SHP77 treated with DMSO at 0.1 percent for 48 hours (cell line): ENCODE data around the gene MYLK4.
"Not testable (repeated sequence)": the region's sequence is repeated elsewhere in the genome, so short reads cannot be mapped to it uniquely, and the experiment has no call there.

ENCODE experiments used
- DNase-seq: peaks from one replicate; lab custom pipeline; 2025; lab: John Stamatoyannopoulos, UW

Gene MYLK4

GRCh38 chr6:2777249-2777648, 26.5 kb upstream of the MYLK4 start:
- no peak for DNase-seq

DNA sequence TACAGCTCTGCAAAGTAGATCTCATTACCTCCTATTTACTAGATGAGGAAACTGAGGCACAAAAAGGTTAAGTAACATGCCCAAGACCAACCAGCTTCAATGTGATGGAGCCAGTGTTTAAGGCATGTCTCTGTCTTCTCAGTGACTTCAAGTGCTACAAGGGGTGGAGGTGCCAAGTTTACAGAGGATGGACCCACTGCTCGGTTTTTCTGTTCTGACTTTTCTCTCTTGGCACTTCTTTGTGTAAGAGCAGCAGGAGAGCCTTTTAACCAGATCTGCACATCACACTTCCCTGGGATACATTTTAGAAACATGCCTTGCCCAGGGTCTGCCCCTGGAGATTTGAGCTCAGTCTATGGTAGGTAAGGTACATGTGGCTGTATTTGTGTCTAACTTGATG, 24.3 kb upstream of the MYLK4 start:
- no peak for DNase-seq

- no peak for DNase-seq
Observed at GRCh38 chr6:2773449-2773848, 22.7 kb upstream of the MYLK4 start.

- no peak for DNase-seq
Observed at GRCh38 chr6:2772840-2773239, 22.1 kb upstream of the MYLK4 start.

DNA sequence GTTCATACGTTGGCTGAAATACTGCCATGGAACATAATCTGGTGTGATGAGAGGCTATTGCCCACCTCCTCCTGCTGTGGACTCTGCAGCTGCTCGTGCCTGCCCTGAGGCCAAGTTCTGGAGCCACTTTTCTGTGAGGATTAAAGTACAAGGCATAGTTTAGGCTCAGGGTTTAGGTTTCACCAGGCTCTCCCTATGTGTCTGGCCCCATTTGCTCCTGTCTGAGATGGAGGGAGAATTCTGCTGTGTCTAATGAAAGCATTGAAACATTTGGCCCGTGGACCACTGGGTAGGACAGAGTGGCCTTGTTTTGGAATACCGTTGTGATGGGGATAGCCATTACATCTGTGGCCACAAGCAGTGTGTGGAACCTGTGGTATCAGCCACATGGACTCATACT, 20.4 kb upstream of the MYLK4 start:
- no peak for DNase-seq

DNA sequence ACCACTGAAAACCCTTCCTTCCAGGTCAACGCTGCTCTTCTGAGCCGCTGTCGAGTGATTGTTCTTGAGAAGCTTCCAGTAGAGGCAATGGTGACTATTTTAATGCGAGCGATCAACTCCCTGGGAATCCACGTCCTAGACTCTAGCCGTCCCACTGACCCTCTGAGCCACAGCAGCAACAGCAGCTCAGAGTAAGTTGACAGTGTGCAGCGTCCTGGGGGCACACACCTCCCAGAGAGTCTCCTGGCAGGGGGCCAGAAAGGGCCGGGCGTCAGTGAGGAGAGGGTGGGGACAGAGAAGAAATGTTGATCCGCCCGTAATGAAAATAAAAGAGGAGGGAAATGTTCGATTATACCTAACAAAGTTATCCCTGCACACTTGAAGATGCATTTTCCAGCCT, 19.4 kb upstream of the MYLK4 start:
- DNase-seq, result no peak

- no peak for DNase-seq
Observed at GRCh38 chr6:2768696-2769095, 18.0 kb upstream of the MYLK4 start.

DNA sequence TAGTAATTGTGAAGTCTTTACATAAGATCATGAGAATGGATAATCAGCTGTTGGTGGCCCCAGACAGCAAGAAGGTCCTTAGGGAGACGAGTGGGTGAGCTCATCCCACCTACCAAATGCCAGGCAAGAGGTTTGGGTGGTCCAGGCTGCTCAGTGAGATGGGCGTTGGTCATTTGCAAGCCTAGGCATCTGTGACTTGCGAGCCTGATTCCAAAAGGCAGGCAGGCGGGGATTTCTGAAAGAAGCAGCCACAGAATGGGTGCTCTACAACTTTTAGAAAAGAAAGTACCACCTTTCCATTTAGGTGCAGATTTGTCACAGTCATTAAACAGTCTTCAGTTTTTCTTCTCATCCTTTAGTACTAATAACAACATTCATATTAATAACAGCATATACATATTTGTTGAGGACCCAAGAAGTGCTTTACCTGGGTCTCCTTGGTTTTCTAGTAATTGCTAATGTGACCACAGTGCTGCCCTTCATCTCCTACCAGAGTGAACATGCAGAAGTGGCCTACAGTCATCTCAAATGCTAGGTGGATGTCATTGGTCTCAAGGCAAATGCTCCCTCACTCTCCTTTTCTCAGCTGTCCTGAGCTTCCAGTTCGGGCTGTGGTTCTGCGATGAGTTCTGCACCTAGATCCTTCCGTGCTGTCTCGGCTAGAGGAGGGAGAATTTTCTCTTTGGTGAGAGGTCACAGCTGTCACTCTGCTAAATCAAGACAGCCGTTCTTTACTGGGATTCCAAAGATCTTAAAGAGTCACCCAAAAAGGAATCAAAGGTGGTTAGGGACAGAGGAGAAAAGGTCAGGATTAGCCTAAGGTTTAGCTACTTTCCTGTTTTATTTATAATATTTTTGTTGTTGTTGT, 17.2 kb upstream of the MYLK4 start:
- DNase-seq, result no peak

DNA sequence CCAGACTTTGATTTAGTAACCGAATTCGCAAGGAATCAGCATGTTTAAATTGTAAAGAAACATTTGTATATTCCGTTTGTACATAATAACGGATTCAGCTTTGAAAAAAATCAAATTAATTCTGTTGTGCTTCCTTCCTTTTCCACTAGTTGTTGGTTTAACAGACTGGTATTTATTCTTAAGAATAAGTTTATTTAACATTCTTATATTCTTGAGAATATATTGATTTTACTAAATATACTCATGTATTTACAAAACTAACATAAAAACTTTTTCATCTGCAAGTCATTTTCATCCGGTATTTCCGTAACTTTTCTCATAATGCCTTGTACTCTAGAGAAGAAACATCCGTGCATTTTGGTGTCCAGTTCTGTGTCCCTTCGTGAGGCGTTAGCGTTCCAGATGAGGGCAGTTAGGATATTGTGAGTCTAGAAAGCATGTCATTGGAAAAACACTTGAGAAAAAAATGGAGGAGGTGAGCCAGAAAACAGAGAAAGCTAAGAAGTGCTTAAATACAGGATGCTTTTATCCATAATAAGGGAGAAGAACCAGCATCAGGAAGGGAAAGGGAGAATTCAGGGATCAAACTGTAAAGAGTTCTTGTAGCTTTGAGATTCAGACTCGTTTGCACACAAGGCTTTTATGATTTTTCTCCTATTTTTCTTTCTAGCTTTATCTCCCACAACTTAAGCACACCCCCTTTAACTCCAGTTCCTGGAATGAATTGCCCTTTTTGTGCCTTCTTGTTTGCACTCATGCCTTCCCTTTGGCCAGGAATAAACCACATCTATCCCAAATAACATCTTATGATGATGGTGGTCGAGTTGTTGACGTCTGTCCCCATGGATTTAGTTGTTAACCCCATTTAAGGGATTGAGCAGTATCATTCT, 16.3 kb upstream of the MYLK4 start:
- DNase-seq, result no peak

- no peak for DNase-seq
Observed at GRCh38 chr6:2765896-2766766, 15.4 kb upstream of the MYLK4 start.

GRCh38 chr6:2765166-2765895, 14.6 kb upstream of the MYLK4 start, which contains the start of gene WRNIP1:
Gene WRNIP1, plus strand, starts transcription at chr6:2765393. Its CDS starts 230 bp downstream, at chr6:2765623.
- DNase-seq, result peak; percentile 97

- DNase-seq, result peak; percentile 31
Observed at GRCh38 chr6:2764610-2765165, 14.0 kb upstream of the MYLK4 start.

- DNase-seq, result peak; percentile 16
Observed at GRCh38 chr6:2763876-2764540, 13.3 kb upstream of the MYLK4 start.

GRCh38 chr6:2763345-2763841, 12.7 kb upstream of the MYLK4 start:
- DNase-seq, result no peak

DNA sequence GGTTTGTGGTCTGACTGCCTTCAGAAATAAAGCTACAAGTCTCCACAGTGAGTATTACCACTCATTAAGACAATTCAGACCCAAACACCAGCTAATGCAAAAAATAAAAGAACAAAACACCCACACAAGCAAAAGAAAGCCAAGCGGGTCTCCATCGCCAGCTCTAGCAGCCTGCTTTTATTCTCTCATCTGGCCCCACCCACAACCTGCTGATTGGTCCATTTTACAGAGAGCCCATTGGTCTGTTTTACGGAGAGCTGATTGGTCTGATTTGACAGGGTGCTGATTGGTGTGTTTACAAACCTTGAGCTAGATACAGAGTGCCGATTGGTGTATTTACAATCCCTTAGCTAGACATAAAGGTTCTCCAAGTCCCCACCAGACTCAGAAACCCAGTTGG, 12.1 kb upstream of the MYLK4 start:
- not testable (repeated sequence) for DNase-seq

DNA sequence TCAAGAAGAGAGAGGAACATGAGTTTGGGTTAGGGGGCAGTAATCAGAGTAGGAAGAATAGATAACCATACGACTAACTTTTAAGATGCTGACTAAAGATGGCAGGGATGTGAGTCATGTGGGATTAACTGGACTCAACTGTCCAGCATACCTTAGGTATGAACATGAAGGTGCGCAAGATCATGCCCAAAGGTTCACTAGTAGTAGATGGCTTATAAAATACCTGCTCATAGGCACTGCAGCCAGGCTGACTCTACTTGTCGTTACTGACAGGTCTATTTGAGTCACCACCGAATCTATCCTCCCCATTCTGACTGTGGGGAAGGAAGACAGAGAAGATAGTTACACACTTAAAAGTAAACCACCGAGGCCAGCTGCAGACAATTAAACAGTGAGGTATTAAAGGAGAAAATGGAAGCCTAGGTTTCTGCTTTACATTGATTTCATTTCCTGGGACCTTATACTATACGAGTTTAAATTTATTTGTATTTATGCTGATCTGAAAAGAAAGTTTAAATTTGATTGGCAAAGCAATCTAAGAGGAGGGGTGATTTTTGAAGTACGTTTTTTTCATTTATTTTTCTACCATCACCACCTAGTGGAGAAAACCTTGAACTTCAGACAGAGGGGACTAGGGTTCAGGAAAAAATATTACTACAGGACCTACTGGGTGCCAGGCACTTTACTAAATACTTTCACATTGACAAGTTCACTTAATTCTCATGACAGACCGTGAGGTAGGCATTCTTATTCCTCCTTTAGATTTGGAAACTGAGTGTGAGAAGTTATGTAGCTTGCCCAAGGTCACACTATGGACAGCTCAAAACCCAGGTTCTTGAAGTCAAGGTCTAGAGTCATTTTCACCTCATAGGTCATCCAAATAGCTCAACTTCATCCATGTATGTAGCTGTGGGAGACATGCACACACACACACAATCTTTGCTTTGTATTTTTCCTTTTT, 10.4 kb upstream of the MYLK4 start:
- DNase-seq, result no peak

DNA sequence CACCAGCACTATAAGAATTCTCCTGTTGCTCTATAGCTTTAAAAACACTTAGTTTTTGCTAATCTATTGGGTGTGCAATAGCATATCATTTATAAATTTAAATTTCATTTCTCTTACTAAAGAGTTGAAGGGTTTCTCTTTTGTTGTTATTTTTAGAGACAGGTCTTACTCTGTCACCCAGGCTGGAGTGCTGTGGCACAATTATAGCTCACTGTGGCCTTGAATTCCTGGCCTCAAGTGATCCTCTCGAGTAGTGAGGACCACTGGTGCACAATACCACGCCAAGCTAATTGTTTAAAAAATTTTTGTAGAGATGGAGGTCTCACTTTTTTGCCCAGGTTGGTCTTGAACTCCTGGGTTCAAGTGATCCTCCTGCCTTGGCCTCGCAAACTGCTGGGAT, 8.3 kb upstream of the MYLK4 start:
- DNase-seq, result no peak

- no peak for DNase-seq
Observed at GRCh38 chr6:2756687-2757224, 6.0 kb upstream of the MYLK4 start.

DNA sequence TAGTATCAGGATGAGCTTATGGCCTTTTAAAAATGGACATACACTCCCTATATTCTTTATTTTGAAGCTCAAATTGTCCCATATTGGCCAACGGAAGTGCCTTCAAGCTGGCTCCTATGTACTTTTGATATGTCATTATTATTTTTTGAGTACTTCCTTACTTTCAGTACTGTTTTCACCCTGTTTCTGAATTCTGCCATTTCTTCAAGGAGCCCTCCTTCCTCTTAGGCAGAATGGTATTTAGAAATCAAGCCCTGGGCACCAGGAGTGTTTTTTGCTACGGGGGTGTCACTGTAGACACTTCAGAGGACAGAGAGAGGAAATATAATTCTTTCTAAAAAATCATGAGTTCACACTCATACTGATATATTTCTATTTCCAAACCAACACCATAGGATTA, 5.5 kb upstream of the MYLK4 start:
- DNase-seq, result no peak
